ENCODE data around the gene KDM4C. TPM values are rescaled to one million over a fixed set of nuclear protein-coding genes. Genes with fewer than 3 reads are reported as not detected.

KDM4C gene
- total RNA-seq, 1 donor from 2014 or later = 11.1 TPM

DNA sequence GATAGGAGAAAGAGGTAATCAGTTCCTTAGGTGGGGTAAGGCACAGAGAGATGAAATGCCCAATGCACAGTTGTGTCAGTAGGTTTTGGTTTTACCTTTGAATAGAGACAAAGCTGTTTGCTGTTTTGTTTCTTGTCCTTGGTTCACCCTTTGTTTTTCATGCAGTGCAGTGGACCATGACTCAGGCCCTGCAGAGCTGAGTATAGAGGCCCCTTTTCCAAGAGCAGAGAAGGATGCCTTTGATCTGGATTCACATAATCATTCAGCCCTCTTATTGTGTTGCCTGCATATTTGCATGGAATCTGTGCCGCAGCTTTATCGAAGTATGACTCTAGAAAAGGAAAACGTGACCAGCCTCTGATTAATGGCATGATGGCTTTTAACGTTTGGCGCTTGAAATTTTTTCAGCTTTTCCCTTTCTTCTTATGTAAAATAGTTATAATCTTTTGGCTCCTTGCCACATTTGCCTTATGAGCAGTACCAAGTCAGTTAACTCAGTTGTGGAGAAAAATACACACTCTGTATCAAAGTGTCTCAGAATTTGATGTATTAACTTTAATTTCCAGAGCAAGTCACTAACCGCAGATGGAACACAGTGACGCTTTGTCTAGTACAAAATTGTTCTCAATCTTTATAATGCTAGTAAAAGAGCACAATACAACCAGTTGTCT is 197.6 kb downstream of the KDM4C start:
- Histone ChIP-seq H3K4me3 (no peak overlapping the region), H3K4me1 (peaks cover 33% of the 10 kb centered on the region), H3K36me3 (no peaks in the 10 kb centered on the region), H2AFZ (replicated peaks) (no peak overlapping the region), H3K27me3 (no peaks in the 10 kb centered on the region), H3K27ac (no peak overlapping the region), H3K9me3 (ENCODE audit: low read depth) (no peaks in the 10 kb centered on the region), H3F3A (ENCODE audit: low read depth) (peaks cover 8% of the 10 kb centered on the region), H4K20me1 (ENCODE audit: low read depth) (no peaks in the 10 kb centered on the region), H3K4me2 (peak overlapping the region; percentile 59), H3K79me2 (ENCODE audit: low read depth) (no peaks in the 10 kb centered on the region), H3K9ac (no peak overlapping the region)
- Mint-ChIP-seq H3K4me1 (peaks cover 48% of the 10 kb centered on the region), H3K36me3 (peaks cover 2% of the 10 kb centered on the region), H3K27me3 (ENCODE audit: insufficient read depth, low read depth) (no peaks in the 10 kb centered on the region), H3K27ac (peak overlapping the region; percentile 94), H3K9me3 (peaks cover 2% of the 10 kb centered on the region), H3K4me3 (peak overlapping the region; percentile 23)
- peak; percentile 67 for DNase-seq (ENCODE audit: low spot score)
- TF ChIP-seq EZH2 (IDR thresholded peaks at IDR 0.05) (no peak), EZH2phosphoT487 (IDR thresholded peaks at IDR 0.05) (no peak)
- TF ChIP-seq, protein P1, sequence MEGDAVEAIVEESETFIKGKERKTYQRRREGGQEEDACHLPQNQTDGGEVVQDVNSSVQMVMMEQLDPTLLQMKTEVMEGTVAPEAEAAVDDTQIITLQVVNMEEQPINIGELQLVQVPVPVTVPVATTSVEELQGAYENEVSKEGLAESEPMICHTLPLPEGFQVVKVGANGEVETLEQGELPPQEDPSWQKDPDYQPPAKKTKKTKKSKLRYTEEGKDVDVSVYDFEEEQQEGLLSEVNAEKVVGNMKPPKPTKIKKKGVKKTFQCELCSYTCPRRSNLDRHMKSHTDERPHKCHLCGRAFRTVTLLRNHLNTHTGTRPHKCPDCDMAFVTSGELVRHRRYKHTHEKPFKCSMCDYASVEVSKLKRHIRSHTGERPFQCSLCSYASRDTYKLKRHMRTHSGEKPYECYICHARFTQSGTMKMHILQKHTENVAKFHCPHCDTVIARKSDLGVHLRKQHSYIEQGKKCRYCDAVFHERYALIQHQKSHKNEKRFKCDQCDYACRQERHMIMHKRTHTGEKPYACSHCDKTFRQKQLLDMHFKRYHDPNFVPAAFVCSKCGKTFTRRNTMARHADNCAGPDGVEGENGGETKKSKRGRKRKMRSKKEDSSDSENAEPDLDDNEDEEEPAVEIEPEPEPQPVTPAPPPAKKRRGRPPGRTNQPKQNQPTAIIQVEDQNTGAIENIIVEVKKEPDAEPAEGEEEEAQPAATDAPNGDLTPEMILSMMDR (IDR thresholded peaks at IDR 0.05) = no peak

DNA sequence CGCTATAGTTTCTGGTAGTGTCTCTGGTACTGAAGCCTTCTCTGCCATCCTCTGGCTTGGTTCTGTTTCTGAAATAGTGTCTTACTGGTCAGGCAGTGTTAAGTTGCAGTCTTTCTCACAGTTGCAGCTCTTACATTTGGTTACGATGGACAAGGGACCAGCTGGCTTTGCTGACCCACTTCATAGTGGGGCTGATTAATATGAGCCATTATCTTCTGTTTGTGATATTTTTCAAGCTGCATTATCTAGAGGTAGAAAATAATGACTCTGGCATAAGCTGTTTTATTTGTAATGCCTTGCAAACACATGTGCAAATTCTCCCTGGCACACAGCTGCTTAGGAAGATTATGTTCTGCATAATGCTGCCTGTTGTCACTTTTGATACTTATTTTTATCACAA is 199.1 kb downstream of the KDM4C start:
- H3K9me3 Mint-ChIP-seq = no peaks in the 10 kb centered on the region
- H4K20me1 ChIP-seq (ENCODE audit: low read depth) = no peaks in the 10 kb centered on the region
- H3K36me3 ChIP-seq = no peaks in the 10 kb centered on the region
- no peak overlapping the region for H3K4me2 ChIP-seq
- TF ChIP-seq, protein P1 (IDR thresholded peaks at IDR 0.05) = no peak
- TF ChIP-seq EZH2 (IDR thresholded peaks at IDR 0.05) (no peak), EZH2phosphoT487 (IDR thresholded peaks at IDR 0.05) (no peak)
- no peaks in the 10 kb centered on the region for H3K79me2 ChIP-seq (ENCODE audit: low read depth)
- peak overlapping the region; percentile 93 for H3K27ac Mint-ChIP-seq
- H3K4me3 Mint-ChIP-seq = no peak overlapping the region
- H3K27me3 ChIP-seq = no peaks in the 10 kb centered on the region
- peaks cover 2% of the 10 kb centered on the region for H3K36me3 Mint-ChIP-seq
- H3F3A ChIP-seq (ENCODE audit: low read depth) = peaks cover 8% of the 10 kb centered on the region
- no peak overlapping the region for H3K4me3 ChIP-seq
- H2AFZ ChIP-seq (replicated peaks) = no peak overlapping the region
- no peak for DNase-seq (ENCODE audit: low spot score)
- no peaks in the 10 kb centered on the region for H3K27me3 Mint-ChIP-seq (ENCODE audit: insufficient read depth, low read depth)
- no peak overlapping the region for H3K27ac ChIP-seq
- no peaks in the 10 kb centered on the region for H3K9me3 ChIP-seq (ENCODE audit: low read depth)
- H3K4me1 Mint-ChIP-seq = peaks cover 55% of the 10 kb centered on the region
- H3K4me1 ChIP-seq = peaks cover 33% of the 10 kb centered on the region
- no peak overlapping the region for H3K9ac ChIP-seq

DNA sequence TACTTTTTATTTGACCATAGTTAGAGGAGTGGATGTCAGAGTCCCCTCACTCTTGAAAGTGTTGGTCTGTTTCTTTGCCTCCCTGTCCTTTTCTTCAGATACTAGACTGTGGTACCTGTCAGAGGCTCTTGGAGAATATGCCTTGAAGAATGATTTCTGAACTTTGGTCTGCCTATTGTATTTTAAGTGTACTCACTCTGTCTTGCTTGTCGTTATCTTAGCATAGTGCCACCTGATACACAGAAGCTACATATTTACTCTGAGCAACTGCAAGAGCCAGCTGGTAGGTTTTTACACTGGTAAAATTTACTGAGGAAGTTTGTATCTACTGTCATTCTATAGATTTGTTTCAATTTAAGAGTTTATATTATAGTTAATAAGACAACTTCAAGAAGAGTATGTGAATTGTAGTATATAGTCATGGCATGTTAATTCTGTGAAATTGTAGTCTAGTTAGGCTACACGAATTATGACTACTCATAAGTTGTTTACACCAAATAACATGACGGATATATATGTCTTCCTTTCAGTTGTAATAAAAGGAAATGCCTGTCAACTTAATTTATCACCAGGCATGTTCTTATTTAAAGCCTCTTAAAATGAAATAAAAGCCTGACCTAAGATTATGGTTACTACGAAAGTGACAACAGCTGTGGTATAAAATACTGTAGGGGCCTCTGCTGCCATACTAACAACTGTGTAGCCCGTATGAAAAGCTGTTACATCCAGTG is 201.7 kb downstream of the KDM4C start:
- Histone ChIP-seq H4K20me1 (ENCODE audit: low read depth) (no peaks in the 10 kb centered on the region), H3K4me3 (no peak overlapping the region)
- no peak overlapping the region for H3K4me3 Mint-ChIP-seq

More for the DNA sequence above, 201.7 kb downstream of the KDM4C start:
- peaks cover 48% of the 10 kb centered on the region for H3K4me1 Mint-ChIP-seq
- peak overlapping the region; percentile 33 for H3K27ac Mint-ChIP-seq
- H3K79me2 ChIP-seq (ENCODE audit: low read depth) = no peaks in the 10 kb centered on the region
- DNase-seq (ENCODE audit: low spot score) = no peak
- TF ChIP-seq EZH2phosphoT487 (IDR thresholded peaks at IDR 0.05) (no peak), EZH2 (IDR thresholded peaks at IDR 0.05) (no peak)
- TF ChIP-seq, protein P1 (IDR thresholded peaks at IDR 0.05) = no peak
- no peak overlapping the region for H2AFZ ChIP-seq (replicated peaks)
- no peaks in the 10 kb centered on the region for H3K36me3 Mint-ChIP-seq
- peaks cover 8% of the 10 kb centered on the region for H3F3A ChIP-seq (ENCODE audit: low read depth)
- H3K9me3 Mint-ChIP-seq = no peaks in the 10 kb centered on the region
- no peaks in the 10 kb centered on the region for H3K27me3 Mint-ChIP-seq (ENCODE audit: insufficient read depth, low read depth)
- H3K27ac ChIP-seq = no peak overlapping the region
- peaks cover 30% of the 10 kb centered on the region for H3K4me1 ChIP-seq
- H3K36me3 ChIP-seq = no peaks in the 10 kb centered on the region
- no peaks in the 10 kb centered on the region for H3K9me3 ChIP-seq (ENCODE audit: low read depth)
- H3K27me3 ChIP-seq = no peaks in the 10 kb centered on the region
- H3K4me2 ChIP-seq = no peak overlapping the region
- no peak overlapping the region for H3K9ac ChIP-seq

Measured in neural progenitor cell (in vitro differentiated cells).